Measurements from ENCODE around the gene ABHD12.

- TF ChIP-seq POLR2AphosphoS5 (IDR thresholded peaks at IDR 0.05; ENCODE audit: low read depth, low read length), result no peak
- TF ChIP-seq POLR2A (IDR thresholded peaks at IDR 0.05; ENCODE audit: low read depth, low read length), result no peak
- no peak for TF ChIP-seq TAF1 (IDR thresholded peaks at IDR 0.05; ENCODE audit: low read depth, low read length)
- no peak for TF ChIP-seq SPI1 (IDR thresholded peaks at IDR 0.05; ENCODE audit: low read depth, low read length)
- no peak for TF ChIP-seq PAX5 (IDR thresholded peaks at IDR 0.05; ENCODE audit: insufficient read depth, low read length, severe bottlenecking)
Measured at GRCh38 chr20:25397821-25398220, 7.2 kb upstream of the ABHD12 start.

All from GM12891 (cell line).